OCI-LY3 (cell line): ENCODE data around the gene PCSK7.

Experiments used
- H2AFZ ChIP-seq: fragments of 200-600, 300-600 bp; shearing (Covaris generic); 2 replicates; pipeline ENCODE4 v1.6.0; 2014; ENCODE audit warnings: antibody characterized with exemption, low read depth, low read length
- H3K27ac ChIP-seq: fragments of 200-600, 300-600 bp; sonication (generic); 2 replicates; pipeline ENCODE4 v1.5.1; 2014; ENCODE audit warnings: mild to moderate bottlenecking, low read length, moderate library complexity, mixed read lengths
- H3K27me3 ChIP-seq: fragments of 200-600, 300-600 bp; sonication (generic); 2 replicates; pipeline ENCODE4 v1.6.1; 2014; ENCODE audit warnings: low read depth, low read length, mixed read lengths
- H3K36me3 ChIP-seq: fragments of 200-600, 300-600 bp; sonication (generic); replicated peaks from 2 replicates; pipeline ENCODE3; 2014; ENCODE audit warnings: low read depth, low read length, mixed read lengths
- H3K4me1 ChIP-seq: fragments of 300-600, 200-600 bp; sonication (generic); 2 replicates; pipeline ENCODE4 v1.6.1; 2014; ENCODE audit warnings: low read length, mixed read lengths
- H3K4me2 ChIP-seq: fragments of 200-600, 300-600 bp; sonication (generic); 2 replicates; pipeline ENCODE4 v1.6.1; 2014; ENCODE audit warnings: low read length, mixed read lengths
- H3K4me3 ChIP-seq: fragments of 300-600, 200-600 bp; sonication (generic); 2 replicates; pipeline ENCODE4 v1.5.1; 2014; ENCODE audit warnings: antibody characterized with exemption, mild to moderate bottlenecking, low read length, moderate library complexity
- H3K79me2 ChIP-seq: fragments of 300-600, 200-600 bp; shearing (Covaris generic); 2 replicates; pipeline ENCODE4 v1.6.1; 2014; ENCODE audit warnings: mild to moderate bottlenecking, low read length, mixed read lengths
- H3K9ac ChIP-seq: fragments of 300-600, 200-600 bp; shearing (Covaris generic); 2 replicates; pipeline ENCODE4 v1.6.0; 2014; ENCODE audit warnings: mild to moderate bottlenecking, low read length, moderate library complexity
- H3K9me3 ChIP-seq: fragments of 200-600, 300-600 bp; shearing (Covaris generic); 2 replicates; pipeline ENCODE4 v1.6.1; 2014; ENCODE audit warnings: low read length, mixed read lengths; ENCODE audit not compliant: insufficient read depth
- H4K20me1 ChIP-seq: fragments of 200-600, 300-600 bp; sonication (generic); 2 replicates; pipeline ENCODE4 v1.6.1; 2016; ENCODE audit warnings: low read length, mixed read lengths; ENCODE audit not compliant: insufficient read depth
- CTCF ChIP-seq: fragments of 200-600, 300-600 bp; sonication (generic); IDR thresholded peaks from 2 replicates; pipeline ENCODE4 v1.5.1; 2014; ENCODE audit warnings: antibody characterized with exemption, low read length, low read depth
- EZH2phosphoT487 ChIP-seq: fragments of 200-600 bp; shearing (Covaris generic); IDR thresholded peaks from 2 replicates; pipeline ENCODE4 v1.6.1; 2018; ENCODE audit warnings: antibody characterized with exemption, mixed run types, low read depth

PCSK7 gene

GRCh38 chr11:117219995-117220394 lies 11.9 kb downstream of the PCSK7 start:
- Histone ChIP-seq H3K27ac (no peak overlapping the region), H3K4me2 (no peak overlapping the region)

GRCh38 chr11:117219455-117219854 lies 12.4 kb downstream of the PCSK7 start:
- TF ChIP-seq CTCF (no peak), EZH2phosphoT487 (no peak)
- Histone ChIP-seq H3K27ac (no peak overlapping the region), H3K36me3 (peaks cover 39% of the 10 kb centered on the region)

More at GRCh38 chr11:117219995-117220394, 11.9 kb downstream of the PCSK7 start:
- no peak overlapping the region for H2AFZ ChIP-seq
- no peaks in the 10 kb centered on the region for H3K4me1 ChIP-seq
- H3K4me3 ChIP-seq, result no peak overlapping the region
- TF ChIP-seq CTCF (no peak), EZH2phosphoT487 (no peak)
- H4K20me1 ChIP-seq, result no peaks in the 10 kb centered on the region
- H3K79me2 ChIP-seq, result no peaks in the 10 kb centered on the region
- peaks cover 36% of the 10 kb centered on the region for H3K36me3 ChIP-seq
- H3K9me3 ChIP-seq, result no peaks in the 10 kb centered on the region
- no peak overlapping the region for H3K9ac ChIP-seq
- no peaks in the 10 kb centered on the region for H3K27me3 ChIP-seq

GRCh38 chr11:117219001-117219400 lies 12.9 kb downstream of the PCSK7 start:
- H2AFZ ChIP-seq, result no peak overlapping the region
- H4K20me1 ChIP-seq, result no peaks in the 10 kb centered on the region
- no peak overlapping the region for H3K4me3 ChIP-seq
- H3K79me2 ChIP-seq, result no peaks in the 10 kb centered on the region
- H3K27me3 ChIP-seq, result no peaks in the 10 kb centered on the region
- no peaks in the 10 kb centered on the region for H3K4me1 ChIP-seq
- H3K27ac ChIP-seq, result no peak overlapping the region
- H3K9me3 ChIP-seq, result no peaks in the 10 kb centered on the region
- H3K9ac ChIP-seq, result no peak overlapping the region
- no peak overlapping the region for H3K4me2 ChIP-seq
- H3K36me3 ChIP-seq, result peaks cover 37% of the 10 kb centered on the region
- TF ChIP-seq CTCF (no peak), EZH2phosphoT487 (no peak)

More at GRCh38 chr11:117219455-117219854, 12.4 kb downstream of the PCSK7 start:
- Histone ChIP-seq H3K4me3 (no peak overlapping the region), H3K4me2 (no peak overlapping the region), H3K9me3 (no peaks in the 10 kb centered on the region), H3K4me1 (no peaks in the 10 kb centered on the region), H3K27me3 (no peaks in the 10 kb centered on the region), H4K20me1 (no peaks in the 10 kb centered on the region), H3K9ac (no peak overlapping the region), H2AFZ (no peak overlapping the region), H3K79me2 (no peaks in the 10 kb centered on the region)

GRCh38 chr11:117218133-117218915 lies 13.5 kb downstream of the PCSK7 start:
- H3K27me3 ChIP-seq, result no peaks in the 10 kb centered on the region
- no peak overlapping the region for H3K4me2 ChIP-seq
- H3K4me3 ChIP-seq, result no peak overlapping the region
- H3K4me1 ChIP-seq, result no peaks in the 10 kb centered on the region
- no peaks in the 10 kb centered on the region for H4K20me1 ChIP-seq
- no peak overlapping the region for H3K27ac ChIP-seq
- H3K79me2 ChIP-seq, result no peaks in the 10 kb centered on the region
- H2AFZ ChIP-seq, result no peak overlapping the region
- TF ChIP-seq EZH2phosphoT487, result no peak
- no peak for TF ChIP-seq CTCF
- no peak overlapping the region for H3K9ac ChIP-seq
- no peaks in the 10 kb centered on the region for H3K9me3 ChIP-seq
- peaks cover 37% of the 10 kb centered on the region for H3K36me3 ChIP-seq
